GM12891 (cell line): Measurements from ENCODE around the gene ARHGEF12.

Experiments
- DNase-seq: peaks from one replicate; pipeline ENCODE4 v3.0.0; 2011; ENCODE audit warnings: low spot score; ENCODE audit not compliant: insufficient read length
- FAIRE-seq: peaks from 2 replicates; lab custom pipeline; 2011; peaks lifted over from hg19 to GRCh38; lab: Jason Lieb, UNC
- PAX5 ChIP-seq: IDR thresholded peaks from 2 replicates; pipeline ENCODE4 v1.6.1; 2011; ENCODE audit warnings: low read length, moderate library complexity, mild to moderate bottlenecking; ENCODE audit not compliant: insufficient read depth, severe bottlenecking
- POLR2A ChIP-seq: IDR thresholded peaks from 2 replicates; pipeline ENCODE4 v1.6.1; 2011; ENCODE audit warnings: low read depth, low read length, control low read depth
- POLR2AphosphoS5 ChIP-seq: IDR thresholded peaks from 2 replicates; pipeline ENCODE4 v1.6.1; 2011; ENCODE audit warnings: low read depth, low read length, control low read depth
- POU2F2 ChIP-seq: IDR thresholded peaks from 2 replicates; pipeline ENCODE4 v1.6.1; 2011; ENCODE audit warnings: low read depth, mild to moderate bottlenecking, control low read depth, low read length, moderate library complexity
- SPI1 ChIP-seq: IDR thresholded peaks from 2 replicates; pipeline ENCODE4 v1.6.1; 2011; ENCODE audit warnings: low read depth, low read length, control low read depth
- TAF1 ChIP-seq: IDR thresholded peaks from 2 replicates; pipeline ENCODE4 v1.6.1; 2011; ENCODE audit warnings: low read depth, low read length, control low read depth

Gene ARHGEF12

GRCh38 chr11:120357620-120358019, 21.4 kb downstream of the ARHGEF12 start:
- DNase-seq (no peak), FAIRE-seq (no peak)
- TF ChIP-seq POLR2A (no peak), SPI1 (no peak), PAX5 (no peak), TAF1 (no peak), POU2F2 (no peak), POLR2AphosphoS5 (no peak)

- TF ChIP-seq POLR2A (no peak), SPI1 (no peak), POU2F2 (no peak), POLR2AphosphoS5 (no peak), PAX5 (no peak), TAF1 (no peak)
- DNase-seq (no peak), FAIRE-seq (no peak)
Measured at GRCh38 chr11:120358729-120359128, 22.5 kb downstream of the ARHGEF12 start.

DNA sequence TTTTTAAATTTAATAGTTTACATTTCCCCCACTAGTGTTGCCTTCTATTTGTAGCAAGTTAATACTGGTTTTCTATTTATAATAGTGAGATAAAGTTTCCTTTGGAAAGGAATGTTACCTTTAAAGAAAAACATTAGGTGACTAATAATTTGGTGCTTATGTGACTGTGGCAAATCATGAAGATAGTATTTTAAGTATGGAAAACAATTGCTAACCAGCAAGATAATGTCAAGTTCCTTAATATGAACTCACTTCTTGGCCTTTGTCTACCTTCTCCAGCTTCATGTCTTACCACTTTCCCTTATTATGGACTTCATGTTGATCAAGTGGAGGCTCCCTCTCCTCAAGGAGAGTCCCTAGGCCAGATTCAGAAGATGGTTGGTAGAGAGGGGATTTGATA, 27.2 kb downstream of the ARHGEF12 start:
- FAIRE-seq (no peak), DNase-seq (no peak)
- TF ChIP-seq POU2F2 (no peak), POLR2AphosphoS5 (no peak), POLR2A (no peak), SPI1 (no peak), TAF1 (no peak), PAX5 (no peak)

DNA sequence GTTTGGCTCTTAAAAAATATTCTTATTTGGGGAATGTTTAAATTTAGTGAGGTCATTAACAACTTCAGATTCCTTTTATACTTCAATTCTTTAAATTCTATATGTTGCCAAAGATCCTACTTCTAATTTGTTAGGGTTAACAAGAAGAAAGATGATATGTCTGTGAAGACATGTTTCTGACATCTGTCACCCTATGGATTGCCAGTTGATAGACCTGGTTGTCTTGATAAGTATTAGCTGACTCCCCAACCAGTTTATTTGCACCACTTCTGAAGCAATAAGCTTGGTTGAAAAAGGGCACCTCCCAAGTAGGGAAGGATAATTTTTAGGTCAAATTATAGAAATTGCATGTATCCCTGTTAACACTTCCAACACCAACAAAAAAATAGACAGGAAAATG, 29.3 kb downstream of the ARHGEF12 start:
- TF ChIP-seq POU2F2 (no peak), SPI1 (no peak), POLR2AphosphoS5 (no peak), POLR2A (no peak), PAX5 (no peak), TAF1 (no peak)
- no peak for FAIRE-seq
- DNase-seq: no peak

GRCh38 chr11:120372296-120372695, 36.1 kb downstream of the ARHGEF12 start:
- no peak for TF ChIP-seq SPI1
- TF ChIP-seq POU2F2: no peak
- TF ChIP-seq PAX5: no peak
- TF ChIP-seq TAF1: no peak
- TF ChIP-seq POLR2A: no peak
- TF ChIP-seq POLR2AphosphoS5: no peak
- FAIRE-seq (no peak), DNase-seq (no peak)

GRCh38 chr11:120375076-120375475, 38.9 kb downstream of the ARHGEF12 start:
- DNase-seq (no peak), FAIRE-seq (peak; percentile 43)
- TF ChIP-seq TAF1: no peak
- TF ChIP-seq PAX5: no peak
- TF ChIP-seq POU2F2: no peak
- no peak for TF ChIP-seq POLR2AphosphoS5
- no peak for TF ChIP-seq SPI1
- no peak for TF ChIP-seq POLR2A

- no peak for FAIRE-seq
- no peak for DNase-seq
- no peak for TF ChIP-seq TAF1
- no peak for TF ChIP-seq PAX5
- no peak for TF ChIP-seq POLR2AphosphoS5
- no peak for TF ChIP-seq POLR2A
Measured at GRCh38 chr11:120376547-120377182, 40.5 kb downstream of the ARHGEF12 start.

GRCh38 chr11:120378474-120378873, 42.3 kb downstream of the ARHGEF12 start:
- no peak for DNase-seq
- FAIRE-seq: no peak
- TF ChIP-seq PAX5 (no peak), TAF1 (no peak), SPI1 (no peak), POU2F2 (no peak), POLR2A (no peak), POLR2AphosphoS5 (no peak)

DNA sequence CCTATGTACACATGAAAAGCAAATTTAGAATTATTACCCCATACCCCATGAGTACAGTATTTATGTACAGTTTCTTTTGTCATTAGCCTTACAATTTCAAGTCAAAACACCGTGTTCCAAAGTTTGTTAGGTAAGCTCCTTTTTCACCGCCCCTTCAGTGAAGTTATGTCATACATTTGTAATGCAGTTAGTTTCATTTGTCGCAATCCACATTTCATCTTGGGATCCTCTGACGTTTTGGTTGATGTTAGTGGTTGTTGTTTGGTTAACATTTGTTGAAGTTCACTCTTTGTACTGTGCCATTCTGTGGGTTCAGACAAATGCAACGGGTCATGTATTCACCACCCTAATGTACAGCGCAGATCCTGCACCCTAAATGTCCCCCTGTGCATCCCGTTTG, 45.2 kb downstream of the ARHGEF12 start:
- FAIRE-seq (no peak), DNase-seq (no peak)
- no peak for TF ChIP-seq POLR2A
